Left hindlimb (tissue), 1 donor: ENCODE data around the gene BCO2.

Source experiments
- DNase-seq: peaks from one replicate; pipeline ENCODE4 v3.0.0-alpha.2; 2018

The BCO2 gene

GRCh38 chr11:112255067-112255720, 79.9 kb downstream of the BCO2 start:
- DNase-seq: no peak

GRCh38 chr11:112260490-112260889, 85.2 kb downstream of the BCO2 start, which contains the start of gene PLET1:
PLET1 (minus strand) TSS chr11:112260860; CDS start chr11:112260589, 271 bp downstream.
- no peak for DNase-seq

GRCh38 chr11:112265659-112266409, 90.5 kb downstream of the BCO2 start:
- no peak for DNase-seq

GRCh38 chr11:112266410-112266778, 91.1 kb downstream of the BCO2 start:
- DNase-seq: no peak

GRCh38 chr11:112267188-112267591, 91.9 kb downstream of the BCO2 start:
- DNase-seq: no peak

- no peak for DNase-seq
Measured at GRCh38 chr11:112268406-112268805, 93.1 kb downstream of the BCO2 start.
